ENCODE measurements around the gene B3GAT1. TPM values are rescaled to one million over a fixed set of nuclear protein-coding genes. Genes with fewer than 3 reads are reported as not detected.
"Not testable (repeated sequence)": the region's sequence is repeated elsewhere in the genome, so short reads cannot be mapped to it uniquely, and the experiment has no call there.

The B3GAT1 gene
- total RNA-seq, 1 experiment from 2014 or later = 0.10 TPM

DNA sequence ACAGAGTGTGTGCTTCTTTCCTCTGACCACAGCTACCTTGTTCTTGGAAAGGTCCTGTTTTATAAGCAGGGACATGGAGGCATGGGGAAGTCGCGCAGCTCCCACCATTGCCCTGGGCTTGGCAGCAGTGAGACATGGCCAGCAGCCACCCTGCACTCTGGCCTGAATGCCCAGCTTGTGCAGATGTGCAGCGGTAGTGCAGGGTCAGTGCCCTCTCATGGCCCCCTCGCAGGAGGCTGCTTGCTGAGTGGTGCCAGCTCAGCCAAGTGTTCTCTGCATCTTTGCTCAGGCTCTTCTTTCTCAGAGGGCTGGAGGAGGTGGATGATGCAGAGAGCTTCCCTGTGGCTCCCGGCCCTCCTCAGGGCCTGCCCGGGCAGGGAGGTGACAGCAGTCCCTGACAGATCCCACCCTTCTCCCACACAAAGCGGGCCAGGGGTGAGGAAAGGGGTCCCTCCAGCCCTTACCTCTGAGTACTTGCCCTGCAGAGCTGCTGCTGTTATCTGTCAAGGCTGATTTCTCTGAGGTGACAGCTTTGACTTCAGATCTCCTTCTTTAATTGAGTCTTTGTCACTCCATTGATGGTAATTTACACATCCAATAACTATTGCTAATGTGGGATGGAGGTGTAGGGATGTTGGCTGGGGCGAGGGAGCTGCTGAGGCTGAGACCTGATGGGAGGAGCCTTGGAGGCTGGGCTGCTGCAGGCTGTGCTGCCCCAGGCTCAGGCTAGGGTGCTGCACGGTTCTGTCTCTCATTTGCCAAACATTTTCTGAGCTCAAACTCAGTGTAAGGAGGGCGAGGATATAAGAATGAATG lies 47.4 kb upstream of the B3GAT1 start:
- DNase-seq (ENCODE audit: low read depth, low spot score) (no peak), ATAC-seq (no peak)
- Histone ChIP-seq H3K4me1 (ENCODE audit: control insufficient read depth, insufficient read depth, low read length) (no peaks in the 10 kb centered on the region), H3K9me3 (ENCODE audit: control insufficient read depth, insufficient read depth, low read depth, low read length) (no peaks in the 10 kb centered on the region), H3K27me3 (ENCODE audit: control insufficient read depth, insufficient read depth, low read length) (peaks cover 7% of the 10 kb centered on the region; the same call in 1 of the 2 replicates), H3K36me3 (ENCODE audit: control insufficient read depth, insufficient read depth, low read length) (no peaks in the 10 kb centered on the region), H3K4me3 (ENCODE audit: low read depth in 2 of 2, low read length in 2 of 2) (no peak overlapping the region), H3K27ac (ENCODE audit: low read length) (no peak overlapping the region)
- no TSS peak for BruUV-seq (replicated peaks)
- intact Hi-C loops (cut with micrococcal nuclease; ENCODE audit: unreplicated experiment) = no loop called here
- POLR2A ChIA-PET = no interaction called here
- CTCF ChIA-PET = no interaction called here
- in situ Hi-C loops (cut with HindIII; ENCODE audit: low pct_unique_long_range_greater_than_20kb, low sequenced_read_pairs) = no loop called here
- no peak for TF ChIP-seq TCF7L2 (IDR thresholded peaks at IDR 0.05; ENCODE audit: low read depth, low read length)
- no peak for TF ChIP-seq POLR2AphosphoS5 (IDR thresholded peaks at IDR 0.05; ENCODE audit: low read depth, low read length)
- TF ChIP-seq SIN3A (IDR thresholded peaks at IDR 0.05; ENCODE audit: borderline replicate concordance, insufficient read depth, low read depth, low read length) = no peak
- TF ChIP-seq, protein P1, sequence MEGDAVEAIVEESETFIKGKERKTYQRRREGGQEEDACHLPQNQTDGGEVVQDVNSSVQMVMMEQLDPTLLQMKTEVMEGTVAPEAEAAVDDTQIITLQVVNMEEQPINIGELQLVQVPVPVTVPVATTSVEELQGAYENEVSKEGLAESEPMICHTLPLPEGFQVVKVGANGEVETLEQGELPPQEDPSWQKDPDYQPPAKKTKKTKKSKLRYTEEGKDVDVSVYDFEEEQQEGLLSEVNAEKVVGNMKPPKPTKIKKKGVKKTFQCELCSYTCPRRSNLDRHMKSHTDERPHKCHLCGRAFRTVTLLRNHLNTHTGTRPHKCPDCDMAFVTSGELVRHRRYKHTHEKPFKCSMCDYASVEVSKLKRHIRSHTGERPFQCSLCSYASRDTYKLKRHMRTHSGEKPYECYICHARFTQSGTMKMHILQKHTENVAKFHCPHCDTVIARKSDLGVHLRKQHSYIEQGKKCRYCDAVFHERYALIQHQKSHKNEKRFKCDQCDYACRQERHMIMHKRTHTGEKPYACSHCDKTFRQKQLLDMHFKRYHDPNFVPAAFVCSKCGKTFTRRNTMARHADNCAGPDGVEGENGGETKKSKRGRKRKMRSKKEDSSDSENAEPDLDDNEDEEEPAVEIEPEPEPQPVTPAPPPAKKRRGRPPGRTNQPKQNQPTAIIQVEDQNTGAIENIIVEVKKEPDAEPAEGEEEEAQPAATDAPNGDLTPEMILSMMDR (IDR thresholded peaks at IDR 0.05) = no peak
- TF ChIP-seq, protein P2, sequence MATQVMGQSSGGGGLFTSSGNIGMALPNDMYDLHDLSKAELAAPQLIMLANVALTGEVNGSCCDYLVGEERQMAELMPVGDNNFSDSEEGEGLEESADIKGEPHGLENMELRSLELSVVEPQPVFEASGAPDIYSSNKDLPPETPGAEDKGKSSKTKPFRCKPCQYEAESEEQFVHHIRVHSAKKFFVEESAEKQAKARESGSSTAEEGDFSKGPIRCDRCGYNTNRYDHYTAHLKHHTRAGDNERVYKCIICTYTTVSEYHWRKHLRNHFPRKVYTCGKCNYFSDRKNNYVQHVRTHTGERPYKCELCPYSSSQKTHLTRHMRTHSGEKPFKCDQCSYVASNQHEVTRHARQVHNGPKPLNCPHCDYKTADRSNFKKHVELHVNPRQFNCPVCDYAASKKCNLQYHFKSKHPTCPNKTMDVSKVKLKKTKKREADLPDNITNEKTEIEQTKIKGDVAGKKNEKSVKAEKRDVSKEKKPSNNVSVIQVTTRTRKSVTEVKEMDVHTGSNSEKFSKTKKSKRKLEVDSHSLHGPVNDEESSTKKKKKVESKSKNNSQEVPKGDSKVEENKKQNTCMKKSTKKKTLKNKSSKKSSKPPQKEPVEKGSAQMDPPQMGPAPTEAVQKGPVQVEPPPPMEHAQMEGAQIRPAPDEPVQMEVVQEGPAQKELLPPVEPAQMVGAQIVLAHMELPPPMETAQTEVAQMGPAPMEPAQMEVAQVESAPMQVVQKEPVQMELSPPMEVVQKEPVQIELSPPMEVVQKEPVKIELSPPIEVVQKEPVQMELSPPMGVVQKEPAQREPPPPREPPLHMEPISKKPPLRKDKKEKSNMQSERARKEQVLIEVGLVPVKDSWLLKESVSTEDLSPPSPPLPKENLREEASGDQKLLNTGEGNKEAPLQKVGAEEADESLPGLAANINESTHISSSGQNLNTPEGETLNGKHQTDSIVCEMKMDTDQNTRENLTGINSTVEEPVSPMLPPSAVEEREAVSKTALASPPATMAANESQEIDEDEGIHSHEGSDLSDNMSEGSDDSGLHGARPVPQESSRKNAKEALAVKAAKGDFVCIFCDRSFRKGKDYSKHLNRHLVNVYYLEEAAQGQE (IDR thresholded peaks at IDR 0.05; ENCODE audit: insufficient read depth in 1 of 2, low read depth in 2 of 2, low read length in 1 of 2) = no peak

DNA sequence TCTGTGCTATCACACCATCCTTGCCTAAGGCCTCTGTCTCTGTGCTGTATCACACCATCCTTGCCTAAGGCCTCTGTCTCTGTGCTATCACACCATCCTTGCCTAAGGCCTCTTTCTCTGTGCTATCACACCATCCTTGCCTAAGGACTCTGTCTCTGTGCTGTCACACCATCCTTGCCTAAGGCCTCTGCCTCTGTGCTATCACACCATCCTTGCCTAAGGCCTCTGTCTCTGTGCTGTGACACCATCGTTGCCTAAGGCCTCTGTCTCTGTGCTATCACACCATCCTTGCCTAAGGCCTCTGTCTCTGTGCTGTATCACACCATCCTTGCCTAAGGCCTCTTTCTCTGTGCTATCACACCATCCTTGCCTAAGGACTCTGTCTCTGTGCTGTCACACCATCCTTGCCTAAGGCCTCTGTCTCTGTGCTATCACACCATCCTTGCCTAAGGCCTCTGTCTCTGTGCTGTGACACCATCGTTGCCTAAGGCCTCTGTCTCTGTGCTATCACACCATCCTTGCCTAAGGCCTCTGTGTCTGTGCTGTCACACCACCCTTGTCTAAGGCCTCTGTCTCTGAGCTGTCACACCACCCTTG lies 45.5 kb upstream of the B3GAT1 start:
- in situ Hi-C loops (cut with HindIII; ENCODE audit: low pct_unique_long_range_greater_than_20kb, low sequenced_read_pairs) = not testable (repeated sequence)

DNA sequence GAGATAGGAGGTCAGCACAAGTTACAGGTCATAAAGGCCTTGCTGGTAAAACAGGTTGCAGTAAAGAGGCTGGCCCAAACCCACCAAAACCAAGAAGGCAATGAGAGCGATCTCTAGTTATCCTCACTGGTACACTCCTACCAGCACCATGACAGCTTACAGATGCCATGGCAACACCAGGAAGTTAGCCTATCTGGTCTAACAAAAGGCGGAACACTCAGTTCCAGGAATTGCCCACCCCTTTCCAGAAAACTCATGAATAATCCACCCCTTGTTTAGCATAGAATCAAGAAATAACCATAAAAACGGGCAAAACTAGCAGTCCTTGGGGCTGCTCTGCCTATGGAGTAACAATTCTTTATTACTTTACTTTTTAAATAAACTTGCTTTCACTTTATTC lies 43.5 kb upstream of the B3GAT1 start:
- TF ChIP-seq SIN3A (IDR thresholded peaks at IDR 0.05; ENCODE audit: borderline replicate concordance, insufficient read depth, low read depth, low read length) (no peak), TCF7L2 (IDR thresholded peaks at IDR 0.05; ENCODE audit: low read depth, low read length) (no peak), POLR2AphosphoS5 (IDR thresholded peaks at IDR 0.05; ENCODE audit: low read depth, low read length) (no peak)
- TF ChIP-seq, protein P1 (IDR thresholded peaks at IDR 0.05) = no peak
- TF ChIP-seq, protein P2 (IDR thresholded peaks at IDR 0.05; ENCODE audit: insufficient read depth in 1 of 2, low read depth in 2 of 2, low read length in 1 of 2) = no peak
- POLR2A ChIA-PET = no interaction called here
- no peaks in the 10 kb centered on the region; the same call in 1 of the 2 replicates for H3K27me3 ChIP-seq (ENCODE audit: control insufficient read depth, insufficient read depth, low read length)
- CTCF ChIA-PET = no interaction called here
- DNase-seq (ENCODE audit: low read depth, low spot score) (no peak), ATAC-seq (no peak)
- in situ Hi-C loops (cut with HindIII; ENCODE audit: low pct_unique_long_range_greater_than_20kb, low sequenced_read_pairs) = no loop called here
- no peaks in the 10 kb centered on the region for H3K36me3 ChIP-seq (ENCODE audit: control insufficient read depth, insufficient read depth, low read length)
- no peak overlapping the region for H3K27ac ChIP-seq (ENCODE audit: low read length)
- no peak overlapping the region for H3K4me3 ChIP-seq (ENCODE audit: low read depth in 2 of 2, low read length in 2 of 2)
- intact Hi-C loops (cut with micrococcal nuclease; ENCODE audit: unreplicated experiment) = no loop called here
- no peaks in the 10 kb centered on the region for H3K9me3 ChIP-seq (ENCODE audit: control insufficient read depth, insufficient read depth, low read depth, low read length)
- no peaks in the 10 kb centered on the region for H3K4me1 ChIP-seq (ENCODE audit: control insufficient read depth, insufficient read depth, low read length)
- BruUV-seq (replicated peaks) = no TSS peak

More for the DNA sequence above, 45.5 kb upstream of the B3GAT1 start:
- intact Hi-C loops (cut with micrococcal nuclease; ENCODE audit: unreplicated experiment); H3K4me3 ChIP-seq (ENCODE audit: low read depth in 2 of 2, low read length in 2 of 2); BruUV-seq (replicated peaks); H3K27ac ChIP-seq (ENCODE audit: low read length); H3K36me3 ChIP-seq (ENCODE audit: control insufficient read depth, insufficient read depth, low read length); ATAC-seq; H3K9me3 ChIP-seq (ENCODE audit: control insufficient read depth, insufficient read depth, low read depth, low read length); H3K4me1 ChIP-seq (ENCODE audit: control insufficient read depth, insufficient read depth, low read length); CTCF ChIA-PET; H3K27me3 ChIP-seq (ENCODE audit: control insufficient read depth, insufficient read depth, low read length); DNase-seq (ENCODE audit: low read depth, low spot score); POLR2A ChIA-PET: not testable (repeated sequence)
